HG03521 (cell line): Measurements from ENCODE around the gene SNX22.

ENCODE experiments used
- ATAC-seq: cut with Tn5 transposase; IDR thresholded peaks from one replicate; pipeline ENCODE4 v1.9.1; 2021; ENCODE audit warnings: mild to moderate bottlenecking, moderate library complexity; ENCODE audit not compliant: unreplicated experiment

The SNX22 gene

DNA sequence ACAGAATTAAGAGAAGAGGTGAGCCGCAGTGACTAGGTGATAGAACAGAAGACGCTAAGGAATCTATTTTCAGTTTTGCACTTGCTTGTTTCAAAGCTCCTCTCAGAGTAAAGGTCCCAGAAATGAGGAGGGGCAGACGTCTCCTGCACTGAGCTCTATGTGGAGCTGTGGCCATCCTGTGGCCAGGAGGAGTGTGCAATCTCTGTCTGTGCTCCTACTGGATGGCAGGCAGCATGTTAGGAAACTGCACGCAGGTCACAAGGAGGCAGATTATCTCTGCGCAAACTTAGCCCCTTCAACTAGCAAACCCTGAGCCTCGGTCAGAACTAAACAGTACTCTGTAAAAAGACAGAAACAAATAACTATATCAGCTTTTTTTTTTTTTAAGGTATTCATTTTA is 42.4 kb downstream of the SNX22 start:
- no peak for ATAC-seq

GRCh38 chr15:64197425-64197824 is 45.9 kb downstream of the SNX22 start:
- no peak for ATAC-seq

- ATAC-seq: no peak
These were observed 53.7 kb downstream of the SNX22 start for GRCh38 chr15:64205202-64205601.
